ENCODE measurements around the gene COASY.
"Not testable (repeated sequence)": the region's sequence is repeated elsewhere in the genome, so short reads cannot be mapped to it uniquely, and the experiment has no call there.

Gene COASY

DNA sequence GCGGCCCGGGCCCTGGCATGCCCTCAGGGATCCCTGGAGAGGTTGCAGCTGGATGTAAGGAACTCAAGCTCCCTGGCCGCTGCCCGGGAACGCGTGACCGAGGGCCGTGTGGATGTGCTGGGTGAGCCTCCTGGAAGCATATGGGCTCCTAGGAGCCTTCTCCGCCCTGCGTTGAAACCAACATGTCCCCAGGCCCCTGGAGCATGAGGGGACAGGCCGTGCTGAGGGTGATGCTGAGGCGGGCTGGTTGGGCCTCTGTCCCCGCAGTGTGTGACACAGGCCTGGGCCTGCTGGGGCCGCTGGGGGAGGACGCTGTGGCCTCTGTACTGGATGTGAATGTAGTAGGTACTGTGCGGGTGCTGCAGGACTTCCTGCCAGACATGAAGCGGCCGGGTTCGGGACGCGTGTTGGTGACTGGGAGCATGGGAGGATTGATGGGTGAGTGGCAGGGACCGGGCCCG, 14.9 kb upstream of the COASY start:
- Histone ChIP-seq H3K27ac (ENCODE audit: low read length) (no peak overlapping the region), H3K4me3 (ENCODE audit: low read length) (no peak overlapping the region), H3K9ac (ENCODE audit: low read depth, low read length) (no peak overlapping the region), H3K9me3 (ENCODE audit: insufficient read depth, low read depth, low read length) (no peaks in the 10 kb centered on the region), H3K27me3 (ENCODE audit: insufficient read depth, low read length) (peaks cover 6% of the 10 kb centered on the region; the same call in 1 of the 2 replicates), H3K4me1 (ENCODE audit: insufficient read depth, low read length) (no peaks in the 10 kb centered on the region), H3K36me3 (ENCODE audit: insufficient read depth, low read depth, low read length) (0 out of 2 replicates have a peak, but pooled peaks cover 19% of the 10 kb centered on the region)

DNA sequence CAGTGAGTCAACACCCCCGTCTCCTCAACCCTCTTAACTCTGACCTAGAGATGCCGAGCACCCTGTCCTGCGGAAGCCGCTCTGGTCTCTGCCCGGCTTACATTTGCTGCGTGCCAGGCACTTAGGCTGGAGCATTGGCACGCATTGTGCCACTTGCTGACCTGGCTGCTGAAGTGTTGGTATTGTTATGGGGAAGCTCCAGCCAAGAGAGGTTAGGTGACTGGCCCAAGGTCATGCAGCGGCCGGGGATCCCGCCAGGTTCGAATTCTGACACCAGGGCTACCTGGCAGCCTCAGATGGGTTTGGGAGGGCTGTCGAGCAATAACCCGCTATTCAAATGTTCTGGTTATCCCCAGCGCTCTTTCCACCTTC, 14.3 kb upstream of the COASY start:
- no peaks in the 10 kb centered on the region for H3K9me3 ChIP-seq (ENCODE audit: insufficient read depth, low read depth, low read length)
- H3K4me1 ChIP-seq (ENCODE audit: insufficient read depth, low read length) = no peaks in the 10 kb centered on the region
- H3K27ac ChIP-seq (ENCODE audit: low read length) = no peak overlapping the region
- no peak overlapping the region for H3K9ac ChIP-seq (ENCODE audit: low read depth, low read length)
- 0 out of 2 replicates have a peak, but pooled peaks cover 14% of the 10 kb centered on the region for H3K36me3 ChIP-seq (ENCODE audit: insufficient read depth, low read depth, low read length)
- peak overlapping the region; percentile 66; the same call in 1 of the 2 replicates for H3K4me3 ChIP-seq (ENCODE audit: low read length)
- peaks cover 6% of the 10 kb centered on the region; the same call in 1 of the 2 replicates for H3K27me3 ChIP-seq (ENCODE audit: insufficient read depth, low read length)

DNA sequence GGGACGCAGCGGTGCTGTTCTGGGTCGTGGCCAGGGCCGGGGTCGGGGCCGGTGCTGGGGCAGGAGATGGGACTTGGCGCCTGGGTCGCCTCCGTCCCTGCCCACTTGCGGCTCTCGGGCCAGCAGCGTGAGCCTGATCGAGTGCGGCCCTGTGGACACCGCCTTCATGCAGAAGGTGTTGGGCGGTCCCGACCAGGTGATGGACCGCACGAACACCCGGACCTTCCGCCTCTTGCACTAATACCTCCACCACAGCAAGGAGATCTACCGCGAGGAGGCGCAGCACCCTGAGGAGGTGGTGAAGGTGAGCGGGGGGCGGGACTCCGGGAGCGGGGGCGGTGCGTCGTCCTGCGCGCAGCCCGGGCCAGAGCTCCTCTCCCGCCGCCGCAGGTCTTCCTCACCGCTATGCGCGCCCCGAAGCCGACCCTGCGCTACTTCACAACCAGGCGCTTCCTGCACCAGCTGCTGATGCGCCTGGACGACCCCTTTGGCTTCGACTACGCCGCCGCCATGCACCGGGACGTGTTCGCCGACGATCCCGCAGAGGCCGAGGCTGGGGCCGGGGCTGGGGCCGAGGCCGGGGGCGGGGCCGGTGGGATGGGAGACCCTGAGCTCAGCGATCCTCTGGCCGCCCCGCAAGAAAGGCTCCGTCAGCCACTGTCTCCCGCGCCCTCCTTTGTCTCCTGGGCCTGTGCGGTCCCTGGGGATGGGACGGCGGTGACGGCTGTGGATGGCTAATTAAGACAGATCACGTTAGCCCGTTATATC, 13.7 kb upstream of the COASY start:
- Histone ChIP-seq H3K4me1 (ENCODE audit: insufficient read depth, low read length) (no peaks in the 10 kb centered on the region), H3K27me3 (ENCODE audit: insufficient read depth, low read length) (peaks cover 6% of the 10 kb centered on the region; the same call in 1 of the 2 replicates), H3K9ac (ENCODE audit: low read depth, low read length) (peak overlapping the region; percentile 68; the same call in 1 of the 2 replicates), H3K27ac (ENCODE audit: low read length) (no peak overlapping the region), H3K4me3 (ENCODE audit: low read length) (peak overlapping the region; percentile 66), H3K9me3 (ENCODE audit: insufficient read depth, low read depth, low read length) (no peaks in the 10 kb centered on the region), H3K36me3 (ENCODE audit: insufficient read depth, low read depth, low read length) (0 out of 2 replicates have a peak, but pooled peaks cover 9% of the 10 kb centered on the region)

DNA sequence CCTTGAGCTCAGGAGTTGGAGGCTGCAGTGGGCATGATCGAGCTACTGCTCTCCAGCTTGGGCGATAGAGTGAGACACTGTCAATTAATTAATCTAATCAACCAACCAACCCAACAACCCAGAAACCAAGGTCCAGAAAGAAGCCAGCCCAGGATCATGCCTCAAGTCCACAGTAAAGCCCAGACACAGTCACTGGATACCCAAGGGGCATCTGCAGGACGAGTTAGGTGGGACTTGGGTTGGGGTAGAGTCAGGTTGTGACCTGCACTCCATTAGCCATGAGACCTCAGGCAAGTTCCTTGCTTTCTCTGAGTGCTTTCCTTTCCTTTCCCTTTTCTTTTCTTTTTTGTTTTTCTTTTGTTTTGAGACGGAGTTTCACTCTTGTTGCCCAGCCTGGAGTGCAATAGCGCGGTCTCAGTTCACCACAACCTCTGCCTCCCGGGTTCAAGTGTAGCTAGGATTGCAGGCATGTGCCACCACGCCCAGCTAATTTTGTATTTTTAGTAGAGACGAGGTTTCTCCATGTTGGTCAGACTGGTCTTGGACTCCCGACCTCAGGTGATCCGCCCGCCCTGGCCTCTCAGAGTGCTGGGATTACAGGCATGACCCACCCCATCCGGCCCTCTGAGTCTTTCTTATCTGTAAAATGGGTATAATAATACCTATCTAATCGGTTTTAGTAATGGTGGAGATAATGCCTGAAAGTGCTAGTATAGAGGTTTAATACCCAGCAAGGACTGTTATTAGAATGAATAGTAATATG, 12.8 kb upstream of the COASY start:
- Histone ChIP-seq H3K4me3 (ENCODE audit: low read length) (peak overlapping the region; percentile 66), H3K9ac (ENCODE audit: low read depth, low read length) (peak overlapping the region; percentile 68; the same call in 1 of the 2 replicates), H3K27ac (ENCODE audit: low read length) (no peak overlapping the region), H3K9me3 (ENCODE audit: insufficient read depth, low read depth, low read length) (no peaks in the 10 kb centered on the region), H3K4me1 (ENCODE audit: insufficient read depth, low read length) (no peaks in the 10 kb centered on the region), H3K27me3 (ENCODE audit: insufficient read depth, low read length) (peaks cover 6% of the 10 kb centered on the region; the same call in 1 of the 2 replicates), H3K36me3 (ENCODE audit: insufficient read depth, low read depth, low read length) (no peaks in the 10 kb centered on the region)

DNA sequence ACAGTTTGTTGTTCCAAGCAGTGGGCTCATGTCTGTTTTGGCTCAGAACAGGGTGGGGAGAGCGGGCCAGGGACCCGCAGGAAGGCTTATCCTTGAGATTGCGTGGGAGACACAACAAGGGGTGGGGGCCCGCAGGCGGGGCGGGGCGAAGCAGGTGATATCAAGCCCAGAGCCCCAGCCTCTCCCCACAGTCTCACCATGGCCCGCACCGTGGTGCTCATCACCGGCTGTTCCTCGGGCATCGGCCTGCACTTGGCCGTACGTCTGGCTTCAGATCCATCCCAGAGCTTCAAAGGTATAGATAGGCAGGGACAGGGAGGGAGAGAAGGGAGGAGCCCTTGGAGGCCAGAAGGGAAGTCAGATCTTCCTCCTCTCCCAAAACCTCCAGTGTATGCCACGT, 9.2 kb upstream of the COASY start, which contains the start of gene HSD17B1:
Gene HSD17B1 (plus strand): TSS at position 188 of the 400 bp plus-strand sequence. CDS start 11 bp downstream, at position 199.
- not testable (repeated sequence) for H3K27me3 ChIP-seq (ENCODE audit: insufficient read depth, low read length); H3K36me3 ChIP-seq (ENCODE audit: insufficient read depth, low read depth, low read length); H3K9ac ChIP-seq (ENCODE audit: low read depth, low read length); H3K27ac ChIP-seq (ENCODE audit: low read length); H3K9me3 ChIP-seq (ENCODE audit: insufficient read depth, low read depth, low read length); H3K4me1 ChIP-seq (ENCODE audit: insufficient read depth, low read length)
- peak within 1 kb of the TSS; percentile 92; the same call in 1 of the 2 replicates for H3K4me3 ChIP-seq (ENCODE audit: low read length)

DNA sequence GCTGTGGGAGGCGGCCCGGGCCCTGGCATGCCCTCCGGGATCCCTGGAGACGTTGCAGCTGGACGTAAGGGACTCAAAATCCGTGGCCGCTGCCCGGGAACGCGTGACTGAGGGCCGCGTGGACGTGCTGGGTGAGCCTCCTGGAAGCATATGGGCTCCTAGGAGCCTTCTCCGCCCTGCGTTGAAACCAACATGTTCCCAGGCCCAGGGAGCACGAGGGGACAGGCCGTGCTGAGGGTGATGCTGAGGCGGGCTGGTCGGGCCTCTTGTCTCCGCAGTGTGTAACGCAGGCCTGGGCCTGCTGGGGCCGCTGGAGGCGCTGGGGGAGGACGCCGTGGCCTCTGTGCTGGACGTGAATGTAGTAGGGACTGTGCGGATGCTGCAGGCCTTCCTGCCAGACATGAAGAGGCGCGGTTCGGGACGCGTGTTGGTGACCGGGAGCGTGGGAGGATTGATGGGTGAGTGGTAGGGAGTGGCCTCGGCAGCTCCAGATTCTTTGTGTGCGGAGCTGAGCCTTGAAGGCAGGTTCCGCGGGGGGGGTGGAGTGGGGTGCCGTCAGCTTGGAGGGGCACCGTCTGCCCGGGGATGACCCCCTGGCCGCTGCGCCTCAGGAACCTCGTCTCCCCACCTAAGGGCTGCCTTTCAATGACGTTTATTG, 8.7 kb upstream of the COASY start:
- H3K9me3 ChIP-seq (ENCODE audit: insufficient read depth, low read depth, low read length) = no peaks in the 10 kb centered on the region
- peaks cover 6% of the 10 kb centered on the region; the same call in 1 of the 2 replicates for H3K27me3 ChIP-seq (ENCODE audit: insufficient read depth, low read length)
- no peaks in the 10 kb centered on the region for H3K36me3 ChIP-seq (ENCODE audit: insufficient read depth, low read depth, low read length)
- no peak overlapping the region for H3K27ac ChIP-seq (ENCODE audit: low read length)
- H3K4me3 ChIP-seq (ENCODE audit: low read length) = no peak overlapping the region; the same call in 1 of the 2 replicates
- no peaks in the 10 kb centered on the region for H3K4me1 ChIP-seq (ENCODE audit: insufficient read depth, low read length)
- H3K9ac ChIP-seq (ENCODE audit: low read depth, low read length) = no peak overlapping the region

DNA sequence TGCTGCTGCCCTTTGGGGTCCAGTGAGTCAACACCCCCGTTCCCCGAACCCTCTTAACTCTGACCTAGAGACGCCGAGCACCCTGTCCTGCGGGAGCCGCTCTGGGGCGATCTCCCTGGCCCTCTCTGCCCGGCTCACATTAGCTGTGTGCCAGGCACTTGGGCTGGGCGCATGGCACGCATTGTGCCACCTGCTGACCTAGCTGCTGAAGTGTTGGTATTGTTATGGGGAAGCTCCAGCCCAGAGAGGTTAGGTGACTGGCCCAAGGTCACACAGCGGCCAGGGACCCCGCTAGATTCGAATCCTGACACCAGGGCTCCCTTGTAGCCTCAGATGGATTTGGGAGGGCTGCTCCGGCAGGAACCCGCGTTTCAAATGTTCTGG, 8.1 kb upstream of the COASY start:
- no peak overlapping the region for H3K27ac ChIP-seq (ENCODE audit: low read length)
- H3K36me3 ChIP-seq (ENCODE audit: insufficient read depth, low read depth, low read length) = no peaks in the 10 kb centered on the region

DNA sequence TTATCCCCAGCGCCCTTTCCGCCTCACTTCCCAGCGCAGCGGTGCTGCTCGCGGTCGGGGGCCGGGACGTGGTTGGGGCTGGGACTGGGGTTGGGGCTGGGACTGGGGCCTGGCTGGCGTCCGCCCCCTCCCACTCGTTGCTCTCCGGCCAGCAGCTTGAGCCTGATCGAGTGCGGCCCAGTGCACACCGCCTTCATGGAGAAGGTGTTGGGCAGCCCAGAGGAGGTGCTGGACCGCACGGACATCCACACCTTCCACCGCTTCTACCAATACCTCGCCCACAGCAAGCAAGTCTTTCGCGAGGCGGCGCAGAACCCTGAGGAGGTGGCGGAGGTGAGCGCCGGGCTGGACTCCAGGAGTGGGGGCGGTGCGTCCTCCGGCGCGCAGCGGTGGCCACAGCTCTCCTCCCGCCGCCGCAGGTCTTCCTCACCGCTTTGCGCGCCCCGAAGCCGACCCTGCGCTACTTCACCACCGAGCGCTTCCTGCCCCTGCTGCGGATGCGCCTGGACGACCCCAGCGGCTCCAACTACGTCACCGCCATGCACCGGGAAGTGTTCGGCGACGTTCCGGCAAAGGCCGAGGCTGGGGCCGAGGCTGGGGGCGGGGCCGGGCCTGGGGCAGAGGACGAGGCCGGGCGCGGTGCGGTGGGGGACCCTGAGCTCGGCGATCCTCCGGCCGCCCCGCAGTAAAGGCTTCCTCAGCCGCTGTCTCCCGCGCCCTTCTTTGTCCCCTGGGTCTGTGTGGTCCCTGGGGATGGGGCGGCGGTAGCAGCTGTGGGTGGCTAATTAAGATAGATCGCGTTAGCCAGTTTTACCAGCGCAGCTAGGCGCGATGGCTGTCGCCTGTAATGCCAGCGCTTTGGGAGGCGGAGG, 7.5 kb upstream of the COASY start:
- Histone ChIP-seq H3K27me3 (ENCODE audit: insufficient read depth, low read length) (no peaks in the 10 kb centered on the region), H3K36me3 (ENCODE audit: insufficient read depth, low read depth, low read length) (no peaks in the 10 kb centered on the region), H3K9me3 (ENCODE audit: insufficient read depth, low read depth, low read length) (no peaks in the 10 kb centered on the region), H3K4me1 (ENCODE audit: insufficient read depth, low read length) (no peaks in the 10 kb centered on the region), H3K9ac (ENCODE audit: low read depth, low read length) (peak overlapping the region; percentile 92), H3K27ac (ENCODE audit: low read length) (peak overlapping the region; percentile 62), H3K4me3 (ENCODE audit: low read length) (peak overlapping the region; percentile 92)

More for the DNA sequence above, 8.1 kb upstream of the COASY start:
- Histone ChIP-seq H3K9me3 (ENCODE audit: insufficient read depth, low read depth, low read length) (no peaks in the 10 kb centered on the region), H3K27me3 (ENCODE audit: insufficient read depth, low read length) (peaks cover 4% of the 10 kb centered on the region; the same call in 1 of the 2 replicates), H3K9ac (ENCODE audit: low read depth, low read length) (peak overlapping the region; percentile 92; the same call in 1 of the 2 replicates), H3K4me3 (ENCODE audit: low read length) (peak overlapping the region; percentile 92; the same call in 1 of the 2 replicates), H3K4me1 (ENCODE audit: insufficient read depth, low read length) (no peaks in the 10 kb centered on the region)

DNA sequence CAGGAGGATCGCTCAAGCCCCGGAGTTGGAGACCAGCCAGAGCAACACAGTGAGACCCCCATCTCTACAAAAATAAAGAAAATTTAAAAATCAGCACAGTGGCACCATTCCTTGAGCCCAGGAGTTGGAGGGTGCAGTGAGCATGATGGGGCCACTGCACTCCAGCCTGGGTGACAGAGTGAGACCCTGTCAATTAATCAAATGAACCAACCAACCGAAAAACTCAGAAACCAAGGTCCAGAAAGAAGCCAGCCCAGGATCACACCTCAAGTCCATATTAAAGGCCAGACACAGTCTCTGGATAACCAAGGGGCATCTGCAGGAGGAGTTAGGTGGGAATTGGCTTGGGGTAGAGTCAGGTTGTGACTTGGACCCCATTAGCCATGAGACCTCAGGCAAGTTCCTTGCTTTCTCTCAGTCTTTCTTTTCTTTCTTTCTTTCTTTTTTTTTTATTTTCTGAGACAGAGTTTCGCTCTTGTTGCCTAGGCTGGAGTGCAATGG, 6.8 kb upstream of the COASY start:
- no peaks in the 10 kb centered on the region for H3K4me1 ChIP-seq (ENCODE audit: insufficient read depth, low read length)
- no peaks in the 10 kb centered on the region for H3K36me3 ChIP-seq (ENCODE audit: insufficient read depth, low read depth, low read length)
- no peaks in the 10 kb centered on the region for H3K27me3 ChIP-seq (ENCODE audit: insufficient read depth, low read length)
- no peak overlapping the region for H3K27ac ChIP-seq (ENCODE audit: low read length)
- peak overlapping the region; percentile 92; the same call in 1 of the 2 replicates for H3K9ac ChIP-seq (ENCODE audit: low read depth, low read length)
- H3K9me3 ChIP-seq (ENCODE audit: insufficient read depth, low read depth, low read length) = no peaks in the 10 kb centered on the region
- H3K4me3 ChIP-seq (ENCODE audit: low read length) = peak overlapping the region; percentile 92

DNA sequence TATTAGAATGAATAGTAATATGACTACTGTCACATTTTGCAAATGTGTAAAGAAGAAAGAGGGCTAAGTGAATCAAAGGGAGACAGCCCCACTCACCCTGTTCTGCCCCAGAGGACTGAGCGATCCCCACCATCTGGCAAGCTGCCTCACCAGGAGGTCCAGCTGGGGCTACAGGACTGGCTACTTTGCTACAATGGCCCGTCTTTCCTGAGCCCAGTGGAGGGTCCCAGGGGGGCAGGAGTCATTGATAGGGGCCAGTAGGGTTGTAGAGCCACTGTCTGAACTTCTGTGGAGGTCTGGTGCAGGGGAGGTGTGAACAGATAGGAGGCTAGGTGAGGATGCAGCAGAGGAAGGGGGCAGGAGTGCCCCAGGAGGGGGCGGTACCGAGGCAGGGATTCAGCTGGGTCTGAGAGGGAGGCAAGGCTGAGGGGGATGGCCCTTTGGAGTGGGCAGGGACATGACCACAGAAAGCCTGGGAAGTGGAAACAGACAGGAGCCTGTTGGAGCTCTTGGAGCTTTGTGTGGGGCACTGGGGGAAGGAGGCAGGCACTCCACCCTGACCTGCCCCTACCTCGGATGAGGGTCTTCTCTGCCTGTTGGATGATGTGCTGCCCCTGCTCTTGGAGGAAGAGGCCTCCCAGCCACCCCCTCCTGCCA, 5.9 kb upstream of the COASY start:
- not testable (repeated sequence) for H3K4me3 ChIP-seq (ENCODE audit: low read length); H3K9me3 ChIP-seq (ENCODE audit: insufficient read depth, low read depth, low read length); H3K27ac ChIP-seq (ENCODE audit: low read length); H3K36me3 ChIP-seq (ENCODE audit: insufficient read depth, low read depth, low read length); H3K27me3 ChIP-seq (ENCODE audit: insufficient read depth, low read length); H3K4me1 ChIP-seq (ENCODE audit: insufficient read depth, low read length); H3K9ac ChIP-seq (ENCODE audit: low read depth, low read length)
